Body of pancreas (tissue), 4 donors: Measurements from ENCODE around the gene ATP8B2. TPM values are rescaled to one million over a fixed set of nuclear protein-coding genes. Genes with fewer than 3 reads are reported as not detected.
"Not testable (repeated sequence)": the region's sequence is repeated elsewhere in the genome, so short reads cannot be mapped to it uniquely, and the experiment has no call there.

Experiments used
- ATAC-seq: fragments of 150-250 bp; one replicate; pipeline ENCODE4 v1.9.1; 2016
- DNase-seq, 4 donors: peaks; one replicate each; pipeline ENCODE4 v3.0.0-alpha.2; 2019
- H3K27ac ChIP-seq, 4 donors: fragments of 200-600 bp; sonication (generic); 1 replicate in 3 of 4; 2 replicates in 1 of 4; pipeline versions ENCODE4 v1.5.1 to v1.6.1; 2016 to 2019; ENCODE audit warnings: mild to moderate bottlenecking in 1 of 4, mixed read lengths in 1 of 4, moderate library complexity in 1 of 4
- H3K27me3 ChIP-seq, 2 donors: fragments of 200-600 bp; sonication (generic); one replicate each; pipeline ENCODE4 v1.6.0; 2016; ENCODE audit warnings: mild to moderate bottlenecking in 1 of 2
- H3K36me3 ChIP-seq, 2 donors: fragments of 200-600 bp; sonication (generic); replicated peaks in 1 of 2; 2 replicates each; pipeline ENCODE4 v1.5.1; 2016; ENCODE audit warnings: low read depth in 2 of 2; ENCODE audit not compliant: insufficient read depth in 1 of 2
- H3K4me1 ChIP-seq: fragments of 200-600 bp; sonication (generic); one replicate; pipeline ENCODE4 v1.6.0; 2016
- H3K4me3 ChIP-seq, 2 donors: fragments of 200-600 bp; sonication (generic); 1 replicate in 1 of 2; 2 replicates in 1 of 2; pipeline ENCODE4 v1.5.1; 2016 to 2019
- H3K9me3 ChIP-seq, 3 donors: fragments of 200-600 bp; sonication (generic); 1 replicate in 2 of 3; 2 replicates in 1 of 3; pipeline ENCODE4 v1.5.1; 2016
- CTCF ChIP-seq, 7 experiments: fragments of 450-650 bp in 4 of 7; fragments of 200-600 bp in 3 of 7; sonication (generic) in 3 of 7; IDR thresholded peaks; one replicate each; pipeline ENCODE4 v1.5.1; 2016 to 2019; ENCODE audit warnings: antibody characterized with exemption in 7 of 7
- POLR2A ChIP-seq, 3 donors: fragments of 450-650 bp; IDR thresholded peaks; one replicate each; pipeline ENCODE4 v1.6.1; 2016; ENCODE audit warnings: antibody characterized with exemption in 3 of 3, mild to moderate bottlenecking in 2 of 3
- WGBS, 2 donors: methylation state at CpG; one replicate each; pipeline ENCODE4 v1.1.5; 2017; 5-methylcytosine and 5-hydroxymethylcytosine counted together
- intact Hi-C: fragments of 100-400 bp; cut with DNase I; formaldehyde crosslinking; loops from one replicate; pipeline ENCODE4 v1.15.1; 2023
- total RNA-seq, 2 donors: library from RNA; depleted of rRNA; stranded (reverse); fragments of >200 nt; gene quantifications; one replicate each; pipeline ENCODE4 v1.1.0, GENCODE V29; 2016

ATP8B2 gene
- total RNA-seq, 2 donors from 2014 or later: 10.9 to 16.3 TPM

- Histone ChIP-seq H3K4me3 (no peak overlapping the region), H3K27ac (no peak overlapping the region), H3K27me3 (no peaks in the 10 kb centered on the region), H3K36me3 (no peaks in the 10 kb centered on the region), H3K4me1 (no peaks in the 10 kb centered on the region), H3K9me3 (no peaks in the 10 kb centered on the region)
- TF ChIP-seq POLR2A (IDR thresholded peaks at IDR 0.05) (no peak), CTCF (IDR thresholded peaks at IDR 0.05) (no peak)
- intact Hi-C loops: no loop called here
- ATAC-seq (no peak), DNase-seq (no peak)
- 52 to 58% methylated on average over 6 of the region's 6 CpGs for WGBS, 2 donors
Observed at GRCh38 chr1:154371436-154371835, 46.1 kb downstream of the ATP8B2 start.

- DNase-seq, ATAC-seq: not testable (repeated sequence)
Observed at GRCh38 chr1:154373777-154374357, 48.5 kb downstream of the ATP8B2 start.

GRCh38 chr1:154379301-154379700 is 54.0 kb downstream of the ATP8B2 start:
- TF ChIP-seq CTCF (IDR thresholded peaks at IDR 0.05) (no peak), POLR2A (IDR thresholded peaks at IDR 0.05) (no peak)

More at GRCh38 chr1:154373777-154374357, 48.5 kb downstream of the ATP8B2 start:
- H3K4me3 ChIP-seq, H3K27ac ChIP-seq, H3K4me1 ChIP-seq, H3K27me3 ChIP-seq, H3K9me3 ChIP-seq, intact Hi-C loops, H3K36me3 ChIP-seq: not testable (repeated sequence)
- 75 to 79% methylated on average over 7 of the region's 7 CpGs for WGBS, 2 donors

GRCh38 chr1:154384650-154385489 is 59.5 kb downstream of the ATP8B2 start:
- ATAC-seq (no peak), DNase-seq (no peak)
- TF ChIP-seq CTCF (IDR thresholded peaks at IDR 0.05): no peak
- no peak for TF ChIP-seq POLR2A (IDR thresholded peaks at IDR 0.05)
- Histone ChIP-seq H3K36me3 (no peaks in the 10 kb centered on the region), H3K4me3 (no peak overlapping the region), H3K27me3 (no peaks in the 10 kb centered on the region), H3K9me3 (no peaks in the 10 kb centered on the region), H3K4me1 (no peaks in the 10 kb centered on the region), H3K27ac (no peak overlapping the region)
- WGBS, 2 donors: 64 to 73% methylated on average over 8 of the region's 8 CpGs
- intact Hi-C loops: no loop called here

More at GRCh38 chr1:154379301-154379700, 54.0 kb downstream of the ATP8B2 start:
- H3K27me3 ChIP-seq: no peaks in the 10 kb centered on the region
- intact Hi-C loops: no loop called here
- DNase-seq (no peak), ATAC-seq (no peak)
- H3K27ac ChIP-seq: no peak overlapping the region
- H3K4me1 ChIP-seq: no peaks in the 10 kb centered on the region
- no peaks in the 10 kb centered on the region for H3K9me3 ChIP-seq
- no peaks in the 10 kb centered on the region for H3K36me3 ChIP-seq
- 68 to 81% methylated on average over 14 to 16 of the region's 16 CpGs for WGBS, 2 donors
- no peak overlapping the region for H3K4me3 ChIP-seq

GRCh38 chr1:154386643-154387352 is 61.5 kb downstream of the ATP8B2 start:
- Histone ChIP-seq H3K4me1 (no peaks in the 10 kb centered on the region), H3K36me3 (no peaks in the 10 kb centered on the region), H3K27ac (no peak overlapping the region), H3K9me3 (no peaks in the 10 kb centered on the region), H3K27me3 (no peaks in the 10 kb centered on the region), H3K4me3 (no peak overlapping the region)
- TF ChIP-seq CTCF (IDR thresholded peaks at IDR 0.05) (no peak), POLR2A (IDR thresholded peaks at IDR 0.05) (no peak)
- intact Hi-C loops: no loop called here
- WGBS, 2 donors: 66 to 77% methylated on average over 11 of the region's 11 CpGs
- DNase-seq (no peak), ATAC-seq (no peak)
